Liver (tissue), 9 donors: ENCODE measurements around the gene ATL2. TPM values are rescaled to one million over a fixed set of nuclear protein-coding genes. Genes with fewer than 3 reads are reported as not detected.

Experiments
- DNase-seq: peaks from one replicate; pipeline ENCODE4 v3.0.0-alpha.2; 2017; ENCODE audit warnings: low spot score
- H3K27ac ChIP-seq, 2 donors: one replicate each; pipeline ENCODE4 v1.7.0; 2013; ENCODE audit warnings: inconsistent platforms in 2 of 2, low read length in 2 of 2, control low read depth in 1 of 2, low read depth in 1 of 2, mild to moderate bottlenecking in 1 of 2
- H3K27me3 ChIP-seq, 4 donors: one replicate each; pipeline versions ENCODE4 v1.6.1 to v1.7.0; 2013; ENCODE audit warnings: low read length in 3 of 4, inconsistent platforms in 1 of 4, mild to moderate bottlenecking in 1 of 4, moderate library complexity in 1 of 4; ENCODE audit not compliant: control insufficient read depth in 4 of 4, insufficient read depth in 4 of 4
- H3K36me3 ChIP-seq, 4 donors: one replicate each; pipeline versions ENCODE4 v1.6.1 to v1.7.0; 2013; ENCODE audit warnings: low read length in 3 of 4, mild to moderate bottlenecking in 3 of 4, low read depth in 1 of 4, moderate library complexity in 1 of 4; ENCODE audit not compliant: control insufficient read depth in 4 of 4, insufficient read depth in 3 of 4
- H3K4me1 ChIP-seq, 4 donors: one replicate each; pipeline versions ENCODE4 v1.6.1 to v1.7.0; 2013; ENCODE audit warnings: low read length in 3 of 4, mild to moderate bottlenecking in 3 of 4, moderate library complexity in 1 of 4; ENCODE audit not compliant: control insufficient read depth in 4 of 4, insufficient read depth in 4 of 4
- H3K4me3 ChIP-seq, 3 donors: one replicate each; pipeline versions ENCODE4 v1.6.1 to v1.7.0; 2013; ENCODE audit warnings: low read length in 3 of 3, control low read depth in 1 of 3, low read depth in 1 of 3, mild to moderate bottlenecking in 1 of 3
- H3K9ac ChIP-seq, 2 donors: one replicate each; pipeline ENCODE4 v1.7.0; 2013; ENCODE audit warnings: low read length in 2 of 2, mild to moderate bottlenecking in 2 of 2, moderate library complexity in 2 of 2, control low read depth in 1 of 2, low read depth in 1 of 2
- H3K9me3 ChIP-seq, 4 donors: one replicate each; pipeline versions ENCODE4 v1.6.1 to v1.7.0; 2013; ENCODE audit warnings: low read length in 3 of 4; ENCODE audit not compliant: control insufficient read depth in 4 of 4
- FOXA1 ChIP-seq: IDR thresholded peaks from 2 replicates; pipeline ENCODE4 v1.6.1; 2016; ENCODE audit warnings: antibody characterized with exemption
- FOXA2 ChIP-seq: IDR thresholded peaks from 2 replicates; pipeline ENCODE4 v1.6.1; 2016; ENCODE audit warnings: antibody characterized with exemption
- GABPA ChIP-seq, 2 donors: IDR thresholded peaks in 1 of 2; conservative IDR thresholded peaks in 1 of 2; 2 replicates each; pipeline ENCODE4 v1.6.1; 2016; ENCODE audit warnings: antibody characterized with exemption in 2 of 2, mild to moderate bottlenecking in 1 of 2, moderate library complexity in 1 of 2
- HNF4A ChIP-seq, 2 donors: conservative IDR thresholded peaks; 2 replicates each; pipeline ENCODE4 v1.6.1; 2016; ENCODE audit warnings: antibody characterized with exemption in 2 of 2, mild to moderate bottlenecking in 2 of 2
- HNF4G ChIP-seq: IDR thresholded peaks from 2 replicates; pipeline ENCODE4 v1.6.1; 2016; ENCODE audit warnings: antibody characterized with exemption
- JUND ChIP-seq, 2 donors: IDR thresholded peaks; 2 replicates each; pipeline ENCODE4 v1.6.1; 2016; ENCODE audit warnings: antibody characterized with exemption in 2 of 2
- NR2F2 ChIP-seq: IDR thresholded peaks from 2 replicates; pipeline ENCODE4 v1.6.1; 2016; ENCODE audit warnings: antibody characterized with exemption
- RAD21 ChIP-seq, 2 donors: IDR thresholded peaks; 2 replicates each; pipeline ENCODE4 v1.6.1; 2016; ENCODE audit warnings: antibody characterized with exemption in 2 of 2, mild to moderate bottlenecking in 2 of 2
- RXRA ChIP-seq, 2 donors: IDR thresholded peaks; 2 replicates each; pipeline ENCODE4 v1.6.1; 2017 to 2018; ENCODE audit warnings: antibody characterized with exemption in 2 of 2, mild to moderate bottlenecking in 1 of 2
- SP1 ChIP-seq: IDR thresholded peaks from 2 replicates; pipeline ENCODE4 v1.6.1; 2018; ENCODE audit warnings: antibody characterized with exemption, mild to moderate bottlenecking
- TAF1 ChIP-seq: conservative IDR thresholded peaks from 2 replicates; pipeline ENCODE4 v1.6.1; 2016; ENCODE audit warnings: antibody characterized with exemption, mild to moderate bottlenecking
- YY1 ChIP-seq: IDR thresholded peaks from 2 replicates; pipeline ENCODE4 v1.6.1; 2016; ENCODE audit warnings: antibody characterized with exemption, mild to moderate bottlenecking
- WGBS: extraction: QIAGEN DNeasy Blood & Tissue Kit; methylation state at CpG from one replicate; pipeline ENCODE4 v1.1.7; 2013; 5-methylcytosine and 5-hydroxymethylcytosine counted together
- polyA plus RNA-seq, 2 donors: library from polyadenylated mRNA; stranded (reverse) in 1 of 2; unstranded in 1 of 2; fragments of 200-250 nt in 1 of 2; fragments of >200 nt in 1 of 2; fragmentation: Nextera tagmentation in 1 of 2; extraction: Ambion mirVana in 1 of 2; gene quantifications; one replicate each; pipeline versions ENCODE4 v1.2.1 to v1.2.3, GENCODE V29; 2013 to 2015
- total RNA-seq, 2 donors: library from RNA; depleted of rRNA; stranded (reverse); fragments of >200 nt; gene quantifications; one replicate each; pipeline ENCODE4 v1.2.3, GENCODE V29; 2014
- TF ChIP-seq, protein P1 (sequence below): fragments of 150-350 bp; IDR thresholded peaks from 2 replicates; pipeline ENCODE4 v1.5.1; 2017; ENCODE audit warnings: improper control_type of control experiment, low read depth, low read length; ENCODE audit not compliant: missing input control
- TF ChIP-seq, protein P2 (sequence below): IDR thresholded peaks from 2 replicates; pipeline ENCODE4 v1.6.1; 2016; ENCODE audit warnings: antibody characterized with exemption
- TF ChIP-seq, protein P3 (sequence below): IDR thresholded peaks from 2 replicates; pipeline ENCODE4 v1.6.1; 2016; ENCODE audit warnings: antibody characterized with exemption, mild to moderate bottlenecking
- TF ChIP-seq, protein P4 (sequence below): IDR thresholded peaks from 2 replicates; pipeline ENCODE4 v1.6.1; 2016; ENCODE audit warnings: antibody characterized with exemption
- donor health status: healthy.
- donor health status: healthy.
- donor health status: healthy.
- donor health status: healthy.
- donor health status: healthy.

Gene ATL2
- total and polyA plus RNA-seq, 4 donors = 21.0 to 163 (median 45.8) TPM

DNA sequence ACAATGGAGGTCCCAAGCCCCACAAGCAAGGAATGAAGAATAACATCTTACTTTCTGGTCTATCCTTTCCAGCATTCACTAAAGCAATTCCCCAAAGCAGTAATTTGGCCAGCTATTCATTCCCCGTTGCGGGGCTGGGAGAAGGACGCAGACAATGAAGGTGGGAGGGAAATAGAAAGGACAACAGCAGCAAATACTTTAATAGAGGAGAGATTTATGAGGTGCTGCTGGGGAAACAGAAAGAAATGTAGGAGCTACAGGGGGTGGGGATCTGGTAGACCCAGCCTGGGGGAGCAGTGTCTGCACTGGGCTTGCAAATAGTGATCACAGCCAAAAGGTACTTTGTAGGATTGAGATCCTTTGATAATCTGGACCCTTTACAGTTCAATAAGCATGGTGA lies 13.9 kb upstream of the ATL2 start:
- 93% methylated on average over 3 of the region's 3 CpGs for WGBS
- DNase-seq = no peak
- H3K4me1 ChIP-seq = no peaks in the 10 kb centered on the region
- H3K9ac ChIP-seq = no peak overlapping the region
- H3K36me3 ChIP-seq = no peaks in the 10 kb centered on the region
- no peaks in the 10 kb centered on the region for H3K27me3 ChIP-seq
- H3K4me3 ChIP-seq = no peak overlapping the region
- no peaks in the 10 kb centered on the region for H3K9me3 ChIP-seq
- no peak overlapping the region for H3K27ac ChIP-seq
- TF ChIP-seq, protein P1, sequence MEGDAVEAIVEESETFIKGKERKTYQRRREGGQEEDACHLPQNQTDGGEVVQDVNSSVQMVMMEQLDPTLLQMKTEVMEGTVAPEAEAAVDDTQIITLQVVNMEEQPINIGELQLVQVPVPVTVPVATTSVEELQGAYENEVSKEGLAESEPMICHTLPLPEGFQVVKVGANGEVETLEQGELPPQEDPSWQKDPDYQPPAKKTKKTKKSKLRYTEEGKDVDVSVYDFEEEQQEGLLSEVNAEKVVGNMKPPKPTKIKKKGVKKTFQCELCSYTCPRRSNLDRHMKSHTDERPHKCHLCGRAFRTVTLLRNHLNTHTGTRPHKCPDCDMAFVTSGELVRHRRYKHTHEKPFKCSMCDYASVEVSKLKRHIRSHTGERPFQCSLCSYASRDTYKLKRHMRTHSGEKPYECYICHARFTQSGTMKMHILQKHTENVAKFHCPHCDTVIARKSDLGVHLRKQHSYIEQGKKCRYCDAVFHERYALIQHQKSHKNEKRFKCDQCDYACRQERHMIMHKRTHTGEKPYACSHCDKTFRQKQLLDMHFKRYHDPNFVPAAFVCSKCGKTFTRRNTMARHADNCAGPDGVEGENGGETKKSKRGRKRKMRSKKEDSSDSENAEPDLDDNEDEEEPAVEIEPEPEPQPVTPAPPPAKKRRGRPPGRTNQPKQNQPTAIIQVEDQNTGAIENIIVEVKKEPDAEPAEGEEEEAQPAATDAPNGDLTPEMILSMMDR = no peak
- TF ChIP-seq HNF4G (no peak), RXRA (IDR thresholded peaks at IDR 0.05) (no peak), YY1 (no peak), FOXA2 (no peak), SP1 (no peak), RAD21 (IDR thresholded peaks at IDR 0.05) (no peak), FOXA1 (no peak), HNF4A (conservative IDR thresholded peaks at IDR 0.05) (no peak), NR2F2 (no peak)
- TF ChIP-seq, protein P2, sequence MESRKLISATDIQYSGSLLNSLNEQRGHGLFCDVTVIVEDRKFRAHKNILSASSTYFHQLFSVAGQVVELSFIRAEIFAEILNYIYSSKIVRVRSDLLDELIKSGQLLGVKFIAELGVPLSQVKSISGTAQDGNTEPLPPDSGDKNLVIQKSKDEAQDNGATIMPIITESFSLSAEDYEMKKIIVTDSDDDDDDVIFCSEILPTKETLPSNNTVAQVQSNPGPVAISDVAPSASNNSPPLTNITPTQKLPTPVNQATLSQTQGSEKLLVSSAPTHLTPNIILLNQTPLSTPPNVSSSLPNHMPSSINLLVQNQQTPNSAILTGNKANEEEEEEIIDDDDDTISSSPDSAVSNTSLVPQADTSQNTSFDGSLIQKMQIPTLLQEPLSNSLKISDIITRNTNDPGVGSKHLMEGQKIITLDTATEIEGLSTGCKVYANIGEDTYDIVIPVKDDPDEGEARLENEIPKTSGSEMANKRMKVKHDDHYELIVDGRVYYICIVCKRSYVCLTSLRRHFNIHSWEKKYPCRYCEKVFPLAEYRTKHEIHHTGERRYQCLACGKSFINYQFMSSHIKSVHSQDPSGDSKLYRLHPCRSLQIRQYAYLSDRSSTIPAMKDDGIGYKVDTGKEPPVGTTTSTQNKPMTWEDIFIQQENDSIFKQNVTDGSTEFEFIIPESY = no peak
- TF ChIP-seq, protein P3, sequence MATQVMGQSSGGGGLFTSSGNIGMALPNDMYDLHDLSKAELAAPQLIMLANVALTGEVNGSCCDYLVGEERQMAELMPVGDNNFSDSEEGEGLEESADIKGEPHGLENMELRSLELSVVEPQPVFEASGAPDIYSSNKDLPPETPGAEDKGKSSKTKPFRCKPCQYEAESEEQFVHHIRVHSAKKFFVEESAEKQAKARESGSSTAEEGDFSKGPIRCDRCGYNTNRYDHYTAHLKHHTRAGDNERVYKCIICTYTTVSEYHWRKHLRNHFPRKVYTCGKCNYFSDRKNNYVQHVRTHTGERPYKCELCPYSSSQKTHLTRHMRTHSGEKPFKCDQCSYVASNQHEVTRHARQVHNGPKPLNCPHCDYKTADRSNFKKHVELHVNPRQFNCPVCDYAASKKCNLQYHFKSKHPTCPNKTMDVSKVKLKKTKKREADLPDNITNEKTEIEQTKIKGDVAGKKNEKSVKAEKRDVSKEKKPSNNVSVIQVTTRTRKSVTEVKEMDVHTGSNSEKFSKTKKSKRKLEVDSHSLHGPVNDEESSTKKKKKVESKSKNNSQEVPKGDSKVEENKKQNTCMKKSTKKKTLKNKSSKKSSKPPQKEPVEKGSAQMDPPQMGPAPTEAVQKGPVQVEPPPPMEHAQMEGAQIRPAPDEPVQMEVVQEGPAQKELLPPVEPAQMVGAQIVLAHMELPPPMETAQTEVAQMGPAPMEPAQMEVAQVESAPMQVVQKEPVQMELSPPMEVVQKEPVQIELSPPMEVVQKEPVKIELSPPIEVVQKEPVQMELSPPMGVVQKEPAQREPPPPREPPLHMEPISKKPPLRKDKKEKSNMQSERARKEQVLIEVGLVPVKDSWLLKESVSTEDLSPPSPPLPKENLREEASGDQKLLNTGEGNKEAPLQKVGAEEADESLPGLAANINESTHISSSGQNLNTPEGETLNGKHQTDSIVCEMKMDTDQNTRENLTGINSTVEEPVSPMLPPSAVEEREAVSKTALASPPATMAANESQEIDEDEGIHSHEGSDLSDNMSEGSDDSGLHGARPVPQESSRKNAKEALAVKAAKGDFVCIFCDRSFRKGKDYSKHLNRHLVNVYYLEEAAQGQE = no peak

DNA sequence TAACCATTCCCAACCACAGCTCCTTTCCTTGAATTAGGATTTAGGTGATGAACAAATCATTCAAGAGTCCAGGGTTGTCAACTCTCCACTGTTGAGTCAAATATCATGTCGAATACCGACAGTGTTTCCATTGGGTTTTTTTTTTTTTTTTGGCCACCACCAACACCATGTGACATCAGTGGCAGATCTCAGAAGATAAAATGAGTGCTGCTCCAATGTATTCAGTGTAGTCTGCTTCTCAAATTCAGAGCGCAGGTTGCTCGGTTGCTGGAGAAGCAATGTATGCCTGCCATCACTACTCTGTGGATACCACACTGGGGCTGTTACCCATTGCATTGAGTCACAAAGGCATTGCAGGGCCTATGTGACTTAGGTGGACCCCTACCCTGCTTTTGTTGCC lies 10.8 kb upstream of the ATL2 start:
- Histone ChIP-seq H3K4me1 (no peaks in the 10 kb centered on the region), H3K27me3 (no peaks in the 10 kb centered on the region), H3K9ac (no peak overlapping the region), H3K4me3 (no peak overlapping the region), H3K36me3 (no peaks in the 10 kb centered on the region), H3K9me3 (no peaks in the 10 kb centered on the region), H3K27ac (no peak overlapping the region)
- DNase-seq = no peak
- 92% methylated on average over 4 of the region's 4 CpGs for WGBS
- TF ChIP-seq, protein P4, sequence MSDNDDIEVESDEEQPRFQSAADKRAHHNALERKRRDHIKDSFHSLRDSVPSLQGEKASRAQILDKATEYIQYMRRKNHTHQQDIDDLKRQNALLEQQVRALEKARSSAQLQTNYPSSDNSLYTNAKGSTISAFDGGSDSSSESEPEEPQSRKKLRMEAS = no peak
- TF ChIP-seq FOXA1 (no peak), SP1 (no peak), FOXA2 (no peak), GABPA (IDR thresholded peaks at IDR 0.05 in 1 of 2, conservative IDR thresholded peaks at IDR 0.05 in 1 of 2) (no peak), YY1 (no peak), NR2F2 (no peak), TAF1 (no peak), HNF4G (no peak), JUND (IDR thresholded peaks at IDR 0.05) (no peak)
- TF ChIP-seq, protein P1 = no peak
- TF ChIP-seq, protein P3 = no peak
